HepG2 (cell line): Measurements from ENCODE around the gene ARHGEF16. TPM values are rescaled to one million over a fixed set of nuclear protein-coding genes. Genes with fewer than 3 reads are reported as not detected.

ENCODE experiments used
- ELF3 ChIP-seq: IDR thresholded peaks from 2 replicates; pipeline ENCODE4 v1.6.1; 2016; ENCODE audit warnings: missing genetic modification reagents, missing compliant biosample characterization
- IKZF4 ChIP-seq: sonication (generic); formaldehyde crosslinking; IDR thresholded peaks from 2 replicates; pipeline ENCODE4 v1.5.1; 2020; ENCODE audit warnings: borderline replicate concordance, mild to moderate bottlenecking, low read depth, missing genetic modification reagents; ENCODE audit errors: not compliant biosample characterization
- IRF2 ChIP-seq: IDR thresholded peaks from 2 replicates; pipeline ENCODE4 v1.6.1; 2018; ENCODE audit warnings: missing genetic modification reagents, missing compliant biosample characterization
- MIER3 ChIP-seq: IDR thresholded peaks from 2 replicates; pipeline ENCODE4 v1.6.1; 2016; ENCODE audit warnings: missing compliant biosample characterization, borderline replicate concordance
- MTF2 ChIP-seq: sonication (generic); formaldehyde crosslinking; IDR thresholded peaks from 2 replicates; pipeline ENCODE4 v1.5.0; 2020; ENCODE audit warnings: missing genetic modification reagents, borderline replicate concordance
- NFKBIZ ChIP-seq: IDR thresholded peaks from 2 replicates; pipeline ENCODE4 v1.6.1; 2018; ENCODE audit warnings: missing genetic modification reagents, missing compliant biosample characterization
- PHF8 ChIP-seq: sonication (generic); formaldehyde crosslinking; IDR thresholded peaks from 2 replicates; pipeline ENCODE4 v1.5.0; 2020; ENCODE audit warnings: missing genetic modification reagents
- SNRNP70 ChIP-seq: fragments of 200-400 bp; formaldehyde crosslinking; IDR thresholded peaks from 2 replicates; pipeline ENCODE4 v1.6.1; 2017; ENCODE audit warnings: mild to moderate bottlenecking, low read depth, low read length, moderate library complexity
- SPEN ChIP-seq: sonication (generic); formaldehyde crosslinking; IDR thresholded peaks from 2 replicates; pipeline ENCODE4 v1.5.1; 2020; ENCODE audit warnings: low read depth, mild to moderate bottlenecking, missing genetic modification reagents
- SRSF9 ChIP-seq: fragments of 200-400 bp; formaldehyde crosslinking; IDR thresholded peaks from 2 replicates; pipeline ENCODE4 v1.6.1; 2018; ENCODE audit warnings: borderline replicate concordance, mild to moderate bottlenecking, low read depth, low read length; ENCODE audit not compliant: insufficient read depth, poor library complexity, severe bottlenecking
- ZBTB3 ChIP-seq: sonication (generic); formaldehyde crosslinking; IDR thresholded peaks from 2 replicates; pipeline ENCODE4 v1.4.0; 2020; ENCODE audit warnings: low read depth, mild to moderate bottlenecking, moderate library complexity, missing genetic modification reagents, borderline replicate concordance
- ZBTB38 ChIP-seq: sonication (generic); formaldehyde crosslinking; IDR thresholded peaks from 2 replicates; pipeline ENCODE4 v1.5.1; 2020; ENCODE audit warnings: mild to moderate bottlenecking, missing genetic modification reagents
- ZFP1 ChIP-seq: IDR thresholded peaks from 2 replicates; pipeline ENCODE4 v1.6.1; 2016
- ZFP36L1 ChIP-seq: sonication (generic); formaldehyde crosslinking; IDR thresholded peaks from 2 replicates; pipeline ENCODE4 v1.8.0; 2022; ENCODE audit warnings: mild to moderate bottlenecking, missing genetic modification reagents, moderate library complexity
- ZNF234 ChIP-seq: sonication (generic); formaldehyde crosslinking; conservative IDR thresholded peaks from 2 replicates; pipeline ENCODE4 v1.5.1; 2020; ENCODE audit warnings: mild to moderate bottlenecking, missing genetic modification reagents
- ZNF326 ChIP-seq: sonication (generic); formaldehyde crosslinking; IDR thresholded peaks from 2 replicates; pipeline ENCODE4 v1.4.0; 2020; ENCODE audit warnings: missing genetic modification reagents, borderline replicate concordance
- ZNF530 ChIP-seq: sonication (generic); formaldehyde crosslinking; IDR thresholded peaks from 2 replicates; pipeline ENCODE4 v1.5.0; 2020; ENCODE audit warnings: low read depth, mild to moderate bottlenecking, missing genetic modification reagents
- ZNF839 ChIP-seq: sonication (generic); formaldehyde crosslinking; IDR thresholded peaks from 2 replicates; pipeline ENCODE4 v1.4.0; 2020; ENCODE audit warnings: missing genetic modification reagents, mild to moderate bottlenecking, borderline replicate concordance
- ZSCAN31 ChIP-seq: sonication (generic); formaldehyde crosslinking; IDR thresholded peaks from 2 replicates; pipeline ENCODE4 v1.5.0; 2020; ENCODE audit warnings: low read depth, mild to moderate bottlenecking, missing genetic modification reagents
- polyA plus RNA-seq, 8 experiments: library from polyadenylated mRNA; depleted of rRNA in 3 of 8; stranded (reverse) in 7 of 8; unstranded in 1 of 8; fragments of >200 nt; fragmentation: Illumina TruSeq in 4 of 8; extraction: Trizol in 4 of 8; gene quantifications; 2 replicates each; pipeline versions ENCODE4 v1.2.1 to v1.2.3, GENCODE V29; 2011 to 2016; ENCODE audit warnings: low read depth in 4 of 8, missing spikeins in 1 of 8, mixed read lengths in 1 of 8; ENCODE audit not compliant: insufficient read depth in 1 of 8
- total RNA-seq, 5 experiments: library from RNA; depleted of rRNA; stranded (reverse); fragments of >200 nt; fragmentation: Illumina TruSeq; extraction: Trizol; gene quantifications; 2 replicates each; pipeline ENCODE4 v1.2.3, GENCODE V29; 2016; ENCODE audit warnings: low read depth in 1 of 5
- TF ChIP-seq, protein P1 (sequence below): sonication (generic); formaldehyde crosslinking; IDR thresholded peaks from 2 replicates; pipeline ENCODE4 v1.4.0; 2020; ENCODE audit warnings: mild to moderate bottlenecking, missing genetic modification reagents
- TF ChIP-seq, protein P2 (sequence below): IDR thresholded peaks from 2 replicates; pipeline ENCODE4 v1.6.1; 2016; ENCODE audit warnings: low read depth, control low read depth
- TF ChIP-seq, protein P3 (sequence below): sonication (generic); formaldehyde crosslinking; conservative IDR thresholded peaks from 2 replicates; pipeline ENCODE4 v1.8.0; 2022; ENCODE audit warnings: mild to moderate bottlenecking, moderate library complexity, missing genetic modification reagents
- TF ChIP-seq, protein P4 (sequence below): sonication (generic); formaldehyde crosslinking; IDR thresholded peaks from 2 replicates; pipeline ENCODE4 v1.4.0; 2020; ENCODE audit warnings: missing genetic modification reagents

ARHGEF16 gene
- total and polyA plus RNA-seq, 2 of the 13 experiments (the other 11 are each of a cell fraction or from before 2014, with no cell fraction given) = 20.3 to 39.9 TPM

DNA sequence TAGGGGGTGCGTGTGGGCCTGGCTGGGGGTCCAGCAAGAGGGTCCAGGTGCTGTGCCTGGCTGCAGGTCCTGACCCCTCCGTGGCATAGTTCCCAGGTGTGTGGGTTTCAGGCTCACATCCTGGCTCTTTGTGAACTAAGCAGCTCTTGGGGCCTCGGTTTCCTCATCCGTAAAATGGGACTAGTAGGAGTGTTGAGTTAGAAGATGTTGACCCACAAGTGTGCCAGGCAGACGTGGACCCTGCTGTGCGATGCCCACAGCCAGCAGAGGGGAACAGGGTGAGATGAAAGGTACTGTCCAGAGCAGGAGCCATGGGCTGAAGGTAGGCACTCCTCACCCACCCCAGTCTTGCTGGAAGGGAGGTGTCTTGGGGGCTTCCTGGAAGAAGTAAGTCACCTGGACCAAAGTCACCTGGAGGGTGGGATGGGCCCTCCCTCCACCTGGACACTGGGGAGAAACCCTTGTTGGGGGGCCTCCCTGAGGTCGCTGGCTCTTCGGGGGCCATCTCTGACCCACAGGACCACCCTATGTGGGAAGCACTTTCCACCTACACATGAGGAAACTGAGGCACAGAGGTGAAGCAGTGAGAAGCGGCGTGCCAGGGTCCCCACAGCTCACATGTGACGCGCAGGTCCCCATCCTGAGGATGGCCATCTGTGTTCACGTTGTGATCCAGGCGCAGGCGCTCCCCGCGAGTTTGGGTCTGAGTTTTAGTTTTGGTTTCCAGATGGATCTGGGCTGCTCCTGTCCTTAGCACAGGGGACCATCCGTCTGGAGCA is 1.4 kb downstream of the ARHGEF16 start (continued):
- TF ChIP-seq ZSCAN31 (CRISPR knock-in tag) = no peak
- no peak for TF ChIP-seq ELF3
- TF ChIP-seq ZNF839 (CRISPR knock-in tag) = no peak
- TF ChIP-seq IKZF4 (CRISPR knock-in tag) = no peak
- TF ChIP-seq ZBTB38 = no peak
- no peak for TF ChIP-seq SNRNP70
- no peak for TF ChIP-seq MIER3 (CRISPR knock-in tag)
- no peak for TF ChIP-seq NFKBIZ (CRISPR knock-in tag)
- no peak for TF ChIP-seq SRSF9
- TF ChIP-seq SPEN (CRISPR knock-in tag) = no peak
- no peak for TF ChIP-seq ZFP1 (CRISPR knock-in tag)
- TF ChIP-seq, protein P1, sequence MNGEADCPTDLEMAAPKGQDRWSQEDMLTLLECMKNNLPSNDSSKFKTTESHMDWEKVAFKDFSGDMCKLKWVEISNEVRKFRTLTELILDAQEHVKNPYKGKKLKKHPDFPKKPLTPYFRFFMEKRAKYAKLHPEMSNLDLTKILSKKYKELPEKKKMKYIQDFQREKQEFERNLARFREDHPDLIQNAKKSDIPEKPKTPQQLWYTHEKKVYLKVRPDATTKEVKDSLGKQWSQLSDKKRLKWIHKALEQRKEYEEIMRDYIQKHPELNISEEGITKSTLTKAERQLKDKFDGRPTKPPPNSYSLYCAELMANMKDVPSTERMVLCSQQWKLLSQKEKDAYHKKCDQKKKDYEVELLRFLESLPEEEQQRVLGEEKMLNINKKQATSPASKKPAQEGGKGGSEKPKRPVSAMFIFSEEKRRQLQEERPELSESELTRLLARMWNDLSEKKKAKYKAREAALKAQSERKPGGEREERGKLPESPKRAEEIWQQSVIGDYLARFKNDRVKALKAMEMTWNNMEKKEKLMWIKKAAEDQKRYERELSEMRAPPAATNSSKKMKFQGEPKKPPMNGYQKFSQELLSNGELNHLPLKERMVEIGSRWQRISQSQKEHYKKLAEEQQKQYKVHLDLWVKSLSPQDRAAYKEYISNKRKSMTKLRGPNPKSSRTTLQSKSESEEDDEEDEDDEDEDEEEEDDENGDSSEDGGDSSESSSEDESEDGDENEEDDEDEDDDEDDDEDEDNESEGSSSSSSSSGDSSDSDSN (CRISPR knock-in tag) = no peak; the same call in 1 of the 2 replicates
- no peak for TF ChIP-seq ZNF326
- TF ChIP-seq ZBTB3 (CRISPR knock-in tag) = no peak
- no peak for TF ChIP-seq MTF2 (CRISPR knock-in tag)
- TF ChIP-seq ZNF530 = no peak
- TF ChIP-seq PHF8 (CRISPR knock-in tag) = no peak
- no peak for TF ChIP-seq IRF2
- TF ChIP-seq ZFP36L1 (CRISPR knock-in tag) = no peak
- TF ChIP-seq ZNF234 = no peak
- TF ChIP-seq, protein P2, sequence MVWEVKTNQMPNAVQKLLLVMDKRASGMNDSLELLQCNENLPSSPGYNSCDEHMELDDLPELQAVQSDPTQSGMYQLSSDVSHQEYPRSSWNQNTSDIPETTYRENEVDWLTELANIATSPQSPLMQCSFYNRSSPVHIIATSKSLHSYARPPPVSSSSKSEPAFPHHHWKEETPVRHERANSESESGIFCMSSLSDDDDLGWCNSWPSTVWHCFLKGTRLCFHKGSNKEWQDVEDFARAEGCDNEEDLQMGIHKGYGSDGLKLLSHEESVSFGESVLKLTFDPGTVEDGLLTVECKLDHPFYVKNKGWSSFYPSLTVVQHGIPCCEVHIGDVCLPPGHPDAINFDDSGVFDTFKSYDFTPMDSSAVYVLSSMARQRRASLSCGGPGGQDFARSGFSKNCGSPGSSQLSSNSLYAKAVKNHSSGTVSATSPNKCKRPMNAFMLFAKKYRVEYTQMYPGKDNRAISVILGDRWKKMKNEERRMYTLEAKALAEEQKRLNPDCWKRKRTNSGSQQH (CRISPR knock-in tag) = no peak; the same call in 1 of the 2 replicates
- TF ChIP-seq, protein P3, sequence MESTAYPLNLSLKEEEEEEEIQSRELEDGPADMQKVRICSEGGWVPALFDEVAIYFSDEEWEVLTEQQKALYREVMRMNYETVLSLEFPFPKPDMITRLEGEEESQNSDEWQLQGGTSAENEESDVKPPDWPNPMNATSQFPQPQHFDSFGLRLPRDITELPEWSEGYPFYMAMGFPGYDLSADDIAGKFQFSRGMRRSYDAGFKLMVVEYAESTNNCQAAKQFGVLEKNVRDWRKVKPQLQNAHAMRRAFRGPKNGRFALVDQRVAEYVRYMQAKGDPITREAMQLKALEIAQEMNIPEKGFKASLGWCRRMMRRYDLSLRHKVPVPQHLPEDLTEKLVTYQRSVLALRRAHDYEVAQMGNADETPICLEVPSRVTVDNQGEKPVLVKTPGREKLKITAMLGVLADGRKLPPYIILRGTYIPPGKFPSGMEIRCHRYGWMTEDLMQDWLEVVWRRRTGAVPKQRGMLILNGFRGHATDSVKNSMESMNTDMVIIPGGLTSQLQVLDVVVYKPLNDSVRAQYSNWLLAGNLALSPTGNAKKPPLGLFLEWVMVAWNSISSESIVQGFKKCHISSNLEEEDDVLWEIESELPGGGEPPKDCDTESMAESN (CRISPR knock-in tag) = no peak
- TF ChIP-seq, protein P4, sequence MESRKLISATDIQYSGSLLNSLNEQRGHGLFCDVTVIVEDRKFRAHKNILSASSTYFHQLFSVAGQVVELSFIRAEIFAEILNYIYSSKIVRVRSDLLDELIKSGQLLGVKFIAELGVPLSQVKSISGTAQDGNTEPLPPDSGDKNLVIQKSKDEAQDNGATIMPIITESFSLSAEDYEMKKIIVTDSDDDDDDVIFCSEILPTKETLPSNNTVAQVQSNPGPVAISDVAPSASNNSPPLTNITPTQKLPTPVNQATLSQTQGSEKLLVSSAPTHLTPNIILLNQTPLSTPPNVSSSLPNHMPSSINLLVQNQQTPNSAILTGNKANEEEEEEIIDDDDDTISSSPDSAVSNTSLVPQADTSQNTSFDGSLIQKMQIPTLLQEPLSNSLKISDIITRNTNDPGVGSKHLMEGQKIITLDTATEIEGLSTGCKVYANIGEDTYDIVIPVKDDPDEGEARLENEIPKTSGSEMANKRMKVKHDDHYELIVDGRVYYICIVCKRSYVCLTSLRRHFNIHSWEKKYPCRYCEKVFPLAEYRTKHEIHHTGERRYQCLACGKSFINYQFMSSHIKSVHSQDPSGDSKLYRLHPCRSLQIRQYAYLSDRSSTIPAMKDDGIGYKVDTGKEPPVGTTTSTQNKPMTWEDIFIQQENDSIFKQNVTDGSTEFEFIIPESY (CRISPR knock-in tag) = no peak
